Activated T-cell treated with anti-CD3 and anti-CD28 coated beads for 1 hour (primary cell): ENCODE results near the gene TMEM52B.
A peak's percentile ranks its signal among the peaks of the same experiment; 100 is the strongest.
"Not testable (repeated sequence)": the region's sequence is repeated elsewhere in the genome, so short reads cannot be mapped to it uniquely, and the experiment has no call there.

ENCODE experiments used
- DNase-seq: peaks from one replicate; pipeline ENCODE4 v3.0.0-alpha.2; 2020; ENCODE audit warnings: low read depth

TMEM52B gene

GRCh38 chr12:10211940-10212738 is 33.3 kb downstream of the TMEM52B start:
- peak; percentile 66 for DNase-seq

GRCh38 chr12:10212739-10213131 is 33.9 kb downstream of the TMEM52B start, which contains the start of gene GABARAPL1:
TSS of gene GABARAPL1 (plus strand) at chr12:10212877. CDS start at chr12:10213130, 253 bp downstream.
- DNase-seq = peak; percentile 72

- DNase-seq = peak; percentile 54
Measured at GRCh38 chr12:10213168-10214135, 34.6 kb downstream of the TMEM52B start.

GRCh38 chr12:10214136-10214894 is 35.5 kb downstream of the TMEM52B start:
- DNase-seq = no peak

GRCh38 chr12:10214895-10215267 is 36.0 kb downstream of the TMEM52B start:
- DNase-seq = no peak

- no peak for DNase-seq
Measured at GRCh38 chr12:10215436-10215835, 36.6 kb downstream of the TMEM52B start.

GRCh38 chr12:10215946-10216345 is 37.1 kb downstream of the TMEM52B start:
- not testable (repeated sequence) for DNase-seq

- no peak for DNase-seq
Measured at GRCh38 chr12:10218021-10218420, 39.2 kb downstream of the TMEM52B start.

GRCh38 chr12:10220398-10221077 is 41.7 kb downstream of the TMEM52B start:
- no peak for DNase-seq

- no peak for DNase-seq
Measured at GRCh38 chr12:10221846-10222245, 43.0 kb downstream of the TMEM52B start.

GRCh38 chr12:10223208-10223607 is 44.4 kb downstream of the TMEM52B start:
- no peak for DNase-seq

- DNase-seq = not testable (repeated sequence)
Measured at GRCh38 chr12:10225426-10225825, 46.6 kb downstream of the TMEM52B start.

GRCh38 chr12:10226086-10226485 is 47.3 kb downstream of the TMEM52B start:
- no peak for DNase-seq

- DNase-seq = no peak
Measured at GRCh38 chr12:10226731-10227130, 47.9 kb downstream of the TMEM52B start.

GRCh38 chr12:10227648-10228047 is 48.8 kb downstream of the TMEM52B start:
- DNase-seq = no peak

GRCh38 chr12:10234562-10234961 is 55.7 kb downstream of the TMEM52B start:
- DNase-seq = no peak

GRCh38 chr12:10235761-10236631 is 57.2 kb downstream of the TMEM52B start:
- DNase-seq = peak; percentile 26

GRCh38 chr12:10236720-10237119 is 57.9 kb downstream of the TMEM52B start:
- no peak for DNase-seq

- no peak for DNase-seq
Measured at GRCh38 chr12:10238526-10238925, 59.7 kb downstream of the TMEM52B start.

GRCh38 chr12:10241290-10241689 is 62.5 kb downstream of the TMEM52B start:
- DNase-seq = no peak
